GM21717 (cell line): ENCODE results near the gene PGBD2.
A peak's percentile ranks its signal among the peaks of the same experiment; 100 is the strongest.
"Not testable (repeated sequence)": the region's sequence is repeated elsewhere in the genome, so short reads cannot be mapped to it uniquely, and the experiment has no call there.

Experiments
- ATAC-seq: cut with Tn5 transposase; IDR thresholded peaks from one replicate; pipeline ENCODE4 v1.9.1; 2021; ENCODE audit warnings: mild to moderate bottlenecking, moderate library complexity; ENCODE audit not compliant: unreplicated experiment

Gene PGBD2

GRCh38 chr1:248924696-248925532, 18.9 kb downstream of the PGBD2 start:
- ATAC-seq: peak; percentile 90

- not testable (repeated sequence) for ATAC-seq
These were observed 19.8 kb downstream of the PGBD2 start for GRCh38 chr1:248925859-248926258.

- no peak for ATAC-seq
These were observed 20.6 kb downstream of the PGBD2 start for GRCh38 chr1:248926401-248927182.

- not testable (repeated sequence) for ATAC-seq
These were observed 21.2 kb downstream of the PGBD2 start for GRCh38 chr1:248927283-248927682.

GRCh38 chr1:248928122-248928521, 22.1 kb downstream of the PGBD2 start:
- not testable (repeated sequence) for ATAC-seq

- ATAC-seq: not testable (repeated sequence)
These were observed 24.0 kb downstream of the PGBD2 start for GRCh38 chr1:248930037-248930436.

- not testable (repeated sequence) for ATAC-seq
These were observed 32.3 kb downstream of the PGBD2 start for GRCh38 chr1:248938173-248938809.

GRCh38 chr1:248944134-248944999, 38.3 kb downstream of the PGBD2 start:
- ATAC-seq: not testable (repeated sequence)

- not testable (repeated sequence) for ATAC-seq
These were observed 39.0 kb downstream of the PGBD2 start for GRCh38 chr1:248945000-248945423.

GRCh38 chr1:248945453-248945852, 39.4 kb downstream of the PGBD2 start:
- not testable (repeated sequence) for ATAC-seq

GRCh38 chr1:248945856-248946416, 39.9 kb downstream of the PGBD2 start:
- not testable (repeated sequence) for ATAC-seq
